DOHH2 (cell line): ENCODE data around the gene C5.
A peak's percentile ranks its signal among the peaks of the same experiment; 100 is the strongest.

ENCODE experiments used
- H3F3A ChIP-seq: fragments of 200-600 bp; sonication (generic), shearing (Covaris generic); 2 replicates; pipeline ENCODE4 v1.6.0; 2016; ENCODE audit warnings: antibody characterized with exemption, mild to moderate bottlenecking; ENCODE audit not compliant: control insufficient read depth, insufficient read depth
- H3K27ac ChIP-seq: fragments of 200-600 bp; sonication (generic); 2 replicates; pipeline ENCODE4 v1.5.1; 2014; ENCODE audit warnings: low read depth, mild to moderate bottlenecking, low read length, moderate library complexity
- H3K27me3 ChIP-seq: fragments of 200-600 bp; sonication (generic); 2 replicates; pipeline ENCODE4 v1.6.1; 2014; ENCODE audit warnings: mild to moderate bottlenecking, low read length, mixed read lengths; ENCODE audit not compliant: control insufficient read depth
- H3K36me3 ChIP-seq: fragments of 200-600 bp; sonication (generic); 2 replicates; pipeline ENCODE4 v1.6.1; 2014; ENCODE audit warnings: mild to moderate bottlenecking, low read length, moderate library complexity, mixed read lengths; ENCODE audit not compliant: control insufficient read depth
- H3K4me1 ChIP-seq: fragments of 200-600 bp; sonication (generic); 2 replicates; pipeline ENCODE4 v1.6.1; 2014; ENCODE audit warnings: mild to moderate bottlenecking, low read length, mixed read lengths; ENCODE audit not compliant: control insufficient read depth
- H3K4me2 ChIP-seq: fragments of 200-600 bp; sonication (generic); 2 replicates; pipeline ENCODE4 v1.6.0; 2014; ENCODE audit warnings: mild to moderate bottlenecking, low read length, moderate library complexity
- H3K4me3 ChIP-seq: fragments of 200-600 bp; sonication (generic); 2 replicates; pipeline ENCODE4 v1.5.1; 2014; ENCODE audit warnings: mild to moderate bottlenecking, low read length, mixed read lengths
- H3K79me2 ChIP-seq: fragments of 200-600 bp; sonication (generic); 2 replicates; pipeline ENCODE4 v1.6.1; 2014; ENCODE audit warnings: mild to moderate bottlenecking, low read length, mixed read lengths; ENCODE audit not compliant: control insufficient read depth
- H3K9me2 ChIP-seq: fragments of 200-600 bp; sonication (generic); replicated peaks from 2 replicates; pipeline ENCODE4 v1.6.1; 2014; ENCODE audit warnings: mild to moderate bottlenecking, low read length, mixed read lengths; ENCODE audit not compliant: control insufficient read depth
- H3K9me3 ChIP-seq: fragments of 200-600 bp; sonication (generic); 2 replicates; pipeline ENCODE4 v1.6.1; 2014; ENCODE audit warnings: antibody characterized with exemption, low read length, mixed read lengths; ENCODE audit not compliant: control insufficient read depth, insufficient read depth
- H4K20me1 ChIP-seq: fragments of 200-600 bp; sonication (generic); 2 replicates; pipeline ENCODE4 v1.6.0; 2014; ENCODE audit warnings: low read depth, mild to moderate bottlenecking, antibody characterized with exemption, low read length, moderate library complexity; ENCODE audit not compliant: control insufficient read depth, insufficient read depth
- EZH2phosphoT487 ChIP-seq: fragments of 200-600 bp; sonication (generic); IDR thresholded peaks from 2 replicates; pipeline ENCODE4 v1.6.1; 2017; ENCODE audit warnings: borderline replicate concordance, mild to moderate bottlenecking, antibody characterized with exemption, low read length, moderate library complexity, mixed read lengths
- TF ChIP-seq, protein P1 (sequence below): fragments of 200-600 bp; sonication (generic); IDR thresholded peaks from one replicate; pipeline ENCODE4 v1.5.1; 2014; ENCODE audit warnings: antibody characterized with exemption, mild to moderate bottlenecking, low read depth, low read length; ENCODE audit not compliant: poor library complexity, severe bottlenecking

C5 gene

DNA sequence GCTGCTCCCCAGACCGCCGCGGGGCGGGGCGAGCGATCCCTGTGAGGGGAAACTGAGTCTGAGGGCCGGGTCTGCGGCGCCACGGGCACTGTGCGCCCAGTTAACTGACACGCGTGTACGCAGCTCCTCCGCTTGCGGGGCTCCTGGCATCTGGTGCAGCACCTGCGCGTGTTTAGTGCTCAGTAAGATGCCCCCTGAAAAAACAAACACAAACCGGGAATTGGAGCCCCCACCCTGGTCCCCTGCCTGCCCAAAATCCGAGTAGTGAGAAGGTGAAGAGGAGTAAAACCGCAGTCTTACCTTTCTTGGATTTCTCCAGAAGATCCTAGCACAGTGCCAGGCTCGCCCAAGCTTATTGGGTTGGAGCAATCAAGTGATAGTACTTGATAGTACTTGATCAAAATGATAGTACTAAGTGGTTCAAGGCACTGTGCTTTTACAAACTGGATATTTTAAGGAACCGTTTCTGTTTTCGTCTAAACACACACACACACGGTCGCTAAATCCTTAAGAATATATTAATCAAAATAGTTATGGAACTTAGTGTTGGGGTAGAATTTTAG is 120.8 kb downstream of the C5 start:
- H3K79me2 ChIP-seq, result peaks cover 13% of the 10 kb centered on the region
- H3K4me3 ChIP-seq, result peak overlapping the region; percentile 88
- no peaks in the 10 kb centered on the region for H3K27me3 ChIP-seq
- no peaks in the 10 kb centered on the region for H4K20me1 ChIP-seq
- no peaks in the 10 kb centered on the region for H3K9me2 ChIP-seq
- H3K4me2 ChIP-seq, result peak overlapping the region; percentile 95
- no peak for TF ChIP-seq EZH2phosphoT487
- TF ChIP-seq, protein P1, sequence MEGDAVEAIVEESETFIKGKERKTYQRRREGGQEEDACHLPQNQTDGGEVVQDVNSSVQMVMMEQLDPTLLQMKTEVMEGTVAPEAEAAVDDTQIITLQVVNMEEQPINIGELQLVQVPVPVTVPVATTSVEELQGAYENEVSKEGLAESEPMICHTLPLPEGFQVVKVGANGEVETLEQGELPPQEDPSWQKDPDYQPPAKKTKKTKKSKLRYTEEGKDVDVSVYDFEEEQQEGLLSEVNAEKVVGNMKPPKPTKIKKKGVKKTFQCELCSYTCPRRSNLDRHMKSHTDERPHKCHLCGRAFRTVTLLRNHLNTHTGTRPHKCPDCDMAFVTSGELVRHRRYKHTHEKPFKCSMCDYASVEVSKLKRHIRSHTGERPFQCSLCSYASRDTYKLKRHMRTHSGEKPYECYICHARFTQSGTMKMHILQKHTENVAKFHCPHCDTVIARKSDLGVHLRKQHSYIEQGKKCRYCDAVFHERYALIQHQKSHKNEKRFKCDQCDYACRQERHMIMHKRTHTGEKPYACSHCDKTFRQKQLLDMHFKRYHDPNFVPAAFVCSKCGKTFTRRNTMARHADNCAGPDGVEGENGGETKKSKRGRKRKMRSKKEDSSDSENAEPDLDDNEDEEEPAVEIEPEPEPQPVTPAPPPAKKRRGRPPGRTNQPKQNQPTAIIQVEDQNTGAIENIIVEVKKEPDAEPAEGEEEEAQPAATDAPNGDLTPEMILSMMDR, result peak; percentile 51
- peaks cover 6% of the 10 kb centered on the region; the same call in 1 of the 2 replicates for H3K36me3 ChIP-seq
- no peaks in the 10 kb centered on the region for H3K9me3 ChIP-seq
- H3K4me1 ChIP-seq, result peaks cover 97% of the 10 kb centered on the region
- H3F3A ChIP-seq, result peaks cover 49% of the 10 kb centered on the region
- H3K27ac ChIP-seq, result peak overlapping the region; percentile 82

DNA sequence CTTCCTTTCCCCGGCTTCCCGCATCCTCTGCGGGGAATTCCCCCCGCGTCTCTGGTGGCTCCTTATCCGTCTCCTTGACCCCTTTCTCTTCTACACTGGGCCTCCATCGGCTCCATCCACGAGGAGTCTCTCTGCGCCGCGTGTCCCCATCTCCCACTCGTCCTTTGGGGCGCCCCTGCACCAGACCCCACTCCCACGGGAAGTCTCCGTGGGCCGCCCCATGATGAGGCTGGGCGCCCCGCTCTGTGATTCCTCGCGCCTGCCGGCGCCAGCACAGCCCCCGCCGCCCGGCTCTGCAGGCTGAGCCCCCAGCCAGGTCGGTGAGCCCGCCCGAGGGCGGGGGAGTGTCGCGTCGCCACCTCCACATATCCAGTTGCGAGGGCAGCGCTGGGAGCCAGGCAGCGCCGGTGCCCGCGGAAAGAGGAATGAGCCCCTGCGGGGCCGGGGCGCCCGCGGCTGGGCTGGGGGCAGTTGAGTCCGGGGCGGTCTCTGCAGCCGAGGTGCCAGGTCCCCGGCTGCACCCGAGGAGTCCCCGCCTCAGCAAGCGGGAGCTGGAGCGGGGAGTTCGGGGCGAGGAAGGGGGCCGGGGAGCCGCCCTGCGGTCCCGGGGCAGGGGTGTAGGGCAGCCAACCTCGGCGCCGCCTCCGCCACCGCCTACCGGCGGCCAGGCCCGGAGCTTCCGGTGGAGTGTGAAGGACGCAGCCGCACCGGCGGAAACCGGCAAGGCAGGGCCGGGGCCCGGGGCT is 121.4 kb downstream of the C5 start:
- peak overlapping the region; percentile 88 for H3K4me3 ChIP-seq
- H3K4me2 ChIP-seq, result peak overlapping the region; percentile 95
- no peaks in the 10 kb centered on the region for H3K9me2 ChIP-seq
- peak overlapping the region; percentile 82 for H3K27ac ChIP-seq
- peaks cover 6% of the 10 kb centered on the region; the same call in 1 of the 2 replicates for H3K36me3 ChIP-seq
- no peaks in the 10 kb centered on the region for H4K20me1 ChIP-seq
- H3K4me1 ChIP-seq, result peaks cover 97% of the 10 kb centered on the region
- H3K27me3 ChIP-seq, result no peaks in the 10 kb centered on the region
- H3K9me3 ChIP-seq, result no peaks in the 10 kb centered on the region
- H3K79me2 ChIP-seq, result peaks cover 13% of the 10 kb centered on the region
- TF ChIP-seq, protein P1, result no peak
- no peak for TF ChIP-seq EZH2phosphoT487
- peaks cover 45% of the 10 kb centered on the region for H3F3A ChIP-seq

DNA sequence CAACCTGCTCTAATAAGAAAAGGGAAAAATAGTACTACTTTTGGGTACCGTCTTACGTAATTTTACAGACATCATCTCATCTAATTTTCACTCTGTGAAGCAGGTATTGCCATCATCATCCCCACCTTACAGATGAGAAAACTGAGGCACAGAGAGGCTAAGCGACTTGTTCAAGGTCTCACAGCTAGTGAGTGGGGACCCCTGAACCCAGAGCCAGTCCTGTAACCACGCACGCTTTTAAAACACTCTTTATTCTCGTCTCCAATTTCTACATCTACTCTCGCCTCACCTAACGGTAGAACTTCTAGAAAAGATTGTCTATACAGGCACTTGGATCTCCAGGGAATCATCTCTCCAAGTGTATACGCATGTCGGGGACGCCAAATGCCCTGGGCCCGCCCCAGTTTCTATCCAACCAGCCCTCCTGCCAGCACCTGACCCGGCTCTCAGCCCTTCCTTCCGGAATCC is 122.0 kb downstream of the C5 start:
- H3K4me1 ChIP-seq, result peaks cover 97% of the 10 kb centered on the region
- H3F3A ChIP-seq, result peaks cover 41% of the 10 kb centered on the region
- H4K20me1 ChIP-seq, result no peaks in the 10 kb centered on the region
- H3K27ac ChIP-seq, result peak overlapping the region; percentile 82
- peaks cover 9% of the 10 kb centered on the region; the same call in 1 of the 2 replicates for H3K36me3 ChIP-seq
- peaks cover 13% of the 10 kb centered on the region for H3K79me2 ChIP-seq
- H3K4me2 ChIP-seq, result peak overlapping the region; percentile 95
- H3K27me3 ChIP-seq, result no peaks in the 10 kb centered on the region
- no peaks in the 10 kb centered on the region for H3K9me3 ChIP-seq
- H3K4me3 ChIP-seq, result peak overlapping the region; percentile 88
- H3K9me2 ChIP-seq, result no peaks in the 10 kb centered on the region
- TF ChIP-seq EZH2phosphoT487, result no peak
